ENCODE data around the gene FARP1. TPM values are rescaled to one million over a fixed set of nuclear protein-coding genes. Genes with fewer than 3 reads are reported as not detected.

The FARP1 gene
- total and polyA plus RNA-seq, 2 of the 8 experiments (the other 6 are each of a cell fraction or from before 2014, with no cell fraction given), result 24.7 to 104 TPM

GRCh38 chr13:98199480-98199879, 56.6 kb downstream of the FARP1 start:
- POLR2A ChIA-PET (ENCODE audit: partially characterized antibody), result interaction anchor here (1.1 to 1.2 kb wide), 3 partner anchors 46 to 58 kb away, joined by 3 to 4 read pairs (median 3); no protein-coding TSS in a partner anchor
- H3K23me2 ChIP-seq (ENCODE audit: low read depth, low read length), result no peaks in the 10 kb centered on the region
- H3K4ac ChIP-seq (replicated peaks; ENCODE audit: insufficient read length, low read depth, low read length), result no peak overlapping the region
- H2AK5ac ChIP-seq (ENCODE audit: low read depth, low read length), result no peak overlapping the region
- H3K9ac ChIP-seq (replicated peaks in 1 of 4; ENCODE audit: extremely low read depth in 1 of 4, low read depth in 3 of 4, low read length in 3 of 4), result no peak overlapping the region
- CTCF ChIA-PET (ENCODE audit: partially characterized antibody), result interaction anchor here (1.2 to 1.5 kb wide), 2 partner anchors 12 to 96 kb away, joined by 4 read pairs; no protein-coding TSS in a partner anchor
- no peaks in the 10 kb centered on the region for H4K20me1 ChIP-seq (replicated peaks in 1 of 2; ENCODE audit: control insufficient read depth in 1 of 2, insufficient read depth in 2 of 2, low read length in 2 of 2)
- H3K23ac ChIP-seq (ENCODE audit: insufficient read length), result no peak overlapping the region
- no peak overlapping the region for H4K5ac ChIP-seq (ENCODE audit: insufficient read length, low read depth, low read length)
- no peak overlapping the region for H3K14ac ChIP-seq (ENCODE audit: insufficient read length)
- H3K79me2 ChIP-seq (ENCODE audit: control insufficient read depth in 1 of 2, insufficient read depth in 2 of 2, low read length in 2 of 2), result peaks cover 0 to 77% of the 10 kb centered on the region in 2 experiments; a peak in 3 of 4 replicates
- WGBS, 2 experiments (ENCODE audit: extremely low coverage in 1 of 2, insufficient coverage in 1 of 2, insufficient read length in 1 of 2, insufficient replicate concordance in 2 of 2, low coverage in 1 of 2, low lambda C conversion rate in 2 of 2, missing lambda C conversion rate in 1 of 2), result 35% methylated on average over 4 of the region's 4 CpGs; no CpG with 5 or more reads in 1 of the 2 experiments
- no peak overlapping the region for H4K8ac ChIP-seq (ENCODE audit: extremely low read depth, insufficient read depth, low read length)
- peaks cover 2 to 25% (median 10%) of the 10 kb centered on the region in 4 experiments for H3K4me1 ChIP-seq (replicated peaks in 1 of 4; ENCODE audit: control insufficient read depth in 3 of 4, insufficient read depth in 4 of 4, low read length in 3 of 4)
- H2BK120ac ChIP-seq (replicated peaks; ENCODE audit: low read depth, low read length), result no peak overlapping the region
- DNase-seq (ENCODE audit: low read depth in 1 of 2, low spot score in 2 of 2) (no peak), FAIRE-seq (peak; percentile 65)
- H3K4me3 ChIP-seq (ENCODE audit: extremely low read depth in 1 of 4, insufficient read depth in 2 of 4, low read depth in 3 of 4, low read length in 4 of 4), result peak overlapping the region in 1 of 4 experiments; percentile 52; a peak in 2 of 8 replicates
- peaks cover 4% of the 10 kb centered on the region; the same call in 1 of the 2 replicates for H3K79me1 ChIP-seq (ENCODE audit: low read depth, low read length)
- peak overlapping the region; percentile 30; the same call in 1 of the 2 replicates for H2BK5ac ChIP-seq (ENCODE audit: low read depth, low read length)
- no peak overlapping the region for H2BK12ac ChIP-seq (ENCODE audit: low read depth, low read length)
- H3K36me3 ChIP-seq (ENCODE audit: control insufficient read depth in 2 of 4, insufficient read depth in 4 of 4, low read length in 3 of 4), result no peaks in the 10 kb centered on the region; a peak in 2 of 8 replicates
- no peak overlapping the region for H3K18ac ChIP-seq (ENCODE audit: extremely low read depth, low read length)
- no peak overlapping the region for H4K91ac ChIP-seq (replicated peaks; ENCODE audit: insufficient read length, low read length)
- no peak overlapping the region for H3K27ac ChIP-seq (ENCODE audit: low read depth, low read length)
- H3K27me3 ChIP-seq (replicated peaks in 1 of 4; ENCODE audit: control insufficient read depth in 3 of 4, extremely low read depth in 1 of 4, insufficient read depth in 3 of 4, low read length in 3 of 4), result no peaks in the 10 kb centered on the region
- no peak for TF ChIP-seq SIRT6 (IDR thresholded peaks at IDR 0.05; ENCODE audit: low read length)
- peak; percentile 9 for TF ChIP-seq ASH2L (IDR thresholded peaks at IDR 0.05; ENCODE audit: low read length)
- TF ChIP-seq TEAD4 (IDR thresholded peaks at IDR 0.05; ENCODE audit: low read depth, low read length), result no peak
- TF ChIP-seq POLR2A (IDR thresholded peaks at IDR 0.05; ENCODE audit: control extremely low read depth in 1 of 2, low read depth in 2 of 2, low read length in 2 of 2), result no peak
- TF ChIP-seq BRCA1 (IDR thresholded peaks at IDR 0.05; ENCODE audit: low read depth, low read length), result no peak
- H3K56ac ChIP-seq (replicated peaks; ENCODE audit: insufficient read length, low read depth, low read length), result no peak overlapping the region
- H2AFZ ChIP-seq (ENCODE audit: low read length), result no peak overlapping the region
- H2BK20ac ChIP-seq (ENCODE audit: low read length), result no peak overlapping the region
- H3K4me2 ChIP-seq (ENCODE audit: insufficient read depth in 1 of 2, low read depth in 2 of 2, low read length in 2 of 2), result peak overlapping the region; percentile 73 to 91
- H2BK15ac ChIP-seq (ENCODE audit: low read length), result no peak overlapping the region
- peaks cover 0 to 3% of the 10 kb centered on the region in 2 experiments; a peak in 2 of 4 replicates for H3K9me3 ChIP-seq (ENCODE audit: insufficient read depth in 2 of 2, low read depth in 1 of 2, low read length in 1 of 2)

All from H1 (cell line).